A549 treated with GW870086 at 1 μM for 4 hours (cell line): ENCODE measurements around the gene AP5M1. TPM values are rescaled to one million over a fixed set of nuclear protein-coding genes. Genes with fewer than 3 reads are reported as not detected.

Experiments used
- total RNA-seq: library from RNA; stranded (reverse); fragments of 200-300 nt; extraction: Qiagen RNA extraction; gene quantifications from 5 replicates; pipeline ENCODE4 v1.2.3, GENCODE V29; 2022; ENCODE audit warnings: low read depth

Gene AP5M1
- total RNA-seq: 15.9 to 21.7 TPM (median 18.3 TPM) in 5 replicates

GRCh38 chr14:57268161-57269069 is at the start of gene AP5M1, which contains the start of gene EXOC5:
AP5M1 (plus strand) TSS chr14:57268971; CDS start chr14:57269315, 344 bp downstream.
EXOC5 (minus strand) TSS chr14:57268905; CDS start chr14:57268648, 257 bp downstream.

Other genes with a start within 250 kb of the AP5M1 start
- 24.6 to 49.0 TPM (median 38.2 TPM) in 5 replicates for gene EXOC5, start 66 bp upstream of the AP5M1 start, total RNA-seq
- 9.8 to 15.7 TPM (median 15.1 TPM) in 5 replicates for gene NAA30, start 121.6 kb downstream of the AP5M1 start, total RNA-seq
- 1.9 to 3.0 TPM (median 2.7 TPM) in 5 replicates for gene CCDC198, start 224.9 kb downstream of the AP5M1 start, total RNA-seq